Gastroesophageal sphincter (tissue), 4 donors: Measurements from ENCODE around the gene LPAR3. TPM values are rescaled to one million over a fixed set of nuclear protein-coding genes. Genes with fewer than 3 reads are reported as not detected.

Source experiments
- ATAC-seq: fragments of 150-250 bp; one replicate; pipeline ENCODE4 v1.9.1; 2016; ENCODE audit warnings: mild to moderate bottlenecking, moderate library complexity
- H3K27ac ChIP-seq, 4 donors: fragments of 200-600 bp; sonication (generic) in 3 of 4; 1 replicate in 3 of 4; 2 replicates in 1 of 4; pipeline ENCODE4 v1.5.1; 2016 to 2019
- H3K27me3 ChIP-seq: fragments of 200-600 bp; sonication (generic); one replicate; pipeline ENCODE4 v1.5.1; 2019
- H3K36me3 ChIP-seq, 2 donors: fragments of 200-600 bp; sonication (generic); one replicate each; pipeline ENCODE4 v1.5.1; 2019; ENCODE audit warnings: control low read depth in 1 of 2
- H3K4me1 ChIP-seq, 3 donors: fragments of 200-600 bp; sonication (generic); 1 replicate in 2 of 3; 2 replicates in 1 of 3; pipeline ENCODE4 v1.5.1; 2016 to 2019; ENCODE audit warnings: control low read depth in 2 of 3
- H3K4me3 ChIP-seq, 2 donors: fragments of 200-600 bp; sonication (generic); one replicate each; pipeline ENCODE4 v1.5.1; 2019; ENCODE audit warnings: mild to moderate bottlenecking in 1 of 2, moderate library complexity in 1 of 2
- H3K9me3 ChIP-seq, 3 donors: fragments of 200-600 bp; sonication (generic); one replicate each; pipeline ENCODE4 v1.5.1; 2017 to 2019; ENCODE audit warnings: control low read depth in 2 of 3
- EP300 ChIP-seq: sonication (generic); formaldehyde crosslinking; IDR thresholded peaks from one replicate; pipeline ENCODE4 v1.6.1; 2017; ENCODE audit warnings: antibody characterized with exemption, mild to moderate bottlenecking
- POLR2A ChIP-seq, 2 donors: fragments of 450-650 bp; IDR thresholded peaks; one replicate each; pipeline ENCODE4 v1.6.1; 2017; ENCODE audit warnings: antibody characterized with exemption in 2 of 2, mild to moderate bottlenecking in 2 of 2, moderate library complexity in 1 of 2
- POLR2AphosphoS5 ChIP-seq: sonication (generic); formaldehyde crosslinking; IDR thresholded peaks from one replicate; pipeline ENCODE4 v1.6.1; 2017; ENCODE audit warnings: antibody characterized with exemption
- WGBS, 2 donors: methylation state at CpG; one replicate each; pipeline ENCODE4 v1.1.5; 2018; ENCODE audit warnings: low coverage in 1 of 2; 5-methylcytosine and 5-hydroxymethylcytosine counted together
- total RNA-seq, 4 donors: library from RNA; depleted of rRNA; stranded (reverse); fragments of >200 nt; gene quantifications; one replicate each; pipeline ENCODE4 v1.1.0, GENCODE V29; 2016
- TF ChIP-seq, protein P1 (sequence below), 4 experiments: fragments of 200-600 bp in 2 of 4; fragments of 450-650 bp in 2 of 4; sonication (generic) in 1 of 4; IDR thresholded peaks; one replicate each; pipeline ENCODE4 v1.5.1; 2017 to 2019; ENCODE audit warnings: antibody characterized with exemption in 4 of 4, mild to moderate bottlenecking in 2 of 4, moderate library complexity in 2 of 4

LPAR3 gene
- total RNA-seq, 4 donors from 2014 or later = 0.13 to 3.3 (median 0.23) TPM; not detected in 1

- Histone ChIP-seq H3K9me3 (no peaks in the 10 kb centered on the region), H3K36me3 (no peaks in the 10 kb centered on the region), H3K27me3 (peaks cover 10% of the 10 kb centered on the region), H3K4me3 (no peak overlapping the region), H3K27ac (no peak overlapping the region), H3K4me1 (peaks cover 0 to 3% (median 0%) of the 10 kb centered on the region in 3 donors)
- 91 to 100% methylated on average over 2 to 4 of the region's 4 CpGs for WGBS, 2 donors
- TF ChIP-seq POLR2AphosphoS5 (no peak), POLR2A (IDR thresholded peaks at IDR 0.05) (no peak), EP300 (no peak)
- TF ChIP-seq, protein P1, sequence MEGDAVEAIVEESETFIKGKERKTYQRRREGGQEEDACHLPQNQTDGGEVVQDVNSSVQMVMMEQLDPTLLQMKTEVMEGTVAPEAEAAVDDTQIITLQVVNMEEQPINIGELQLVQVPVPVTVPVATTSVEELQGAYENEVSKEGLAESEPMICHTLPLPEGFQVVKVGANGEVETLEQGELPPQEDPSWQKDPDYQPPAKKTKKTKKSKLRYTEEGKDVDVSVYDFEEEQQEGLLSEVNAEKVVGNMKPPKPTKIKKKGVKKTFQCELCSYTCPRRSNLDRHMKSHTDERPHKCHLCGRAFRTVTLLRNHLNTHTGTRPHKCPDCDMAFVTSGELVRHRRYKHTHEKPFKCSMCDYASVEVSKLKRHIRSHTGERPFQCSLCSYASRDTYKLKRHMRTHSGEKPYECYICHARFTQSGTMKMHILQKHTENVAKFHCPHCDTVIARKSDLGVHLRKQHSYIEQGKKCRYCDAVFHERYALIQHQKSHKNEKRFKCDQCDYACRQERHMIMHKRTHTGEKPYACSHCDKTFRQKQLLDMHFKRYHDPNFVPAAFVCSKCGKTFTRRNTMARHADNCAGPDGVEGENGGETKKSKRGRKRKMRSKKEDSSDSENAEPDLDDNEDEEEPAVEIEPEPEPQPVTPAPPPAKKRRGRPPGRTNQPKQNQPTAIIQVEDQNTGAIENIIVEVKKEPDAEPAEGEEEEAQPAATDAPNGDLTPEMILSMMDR (IDR thresholded peaks at IDR 0.05) = no peak
- no peak for ATAC-seq
Observed at GRCh38 chr1:84887261-84887934, 5.6 kb downstream of the LPAR3 start.

DNA sequence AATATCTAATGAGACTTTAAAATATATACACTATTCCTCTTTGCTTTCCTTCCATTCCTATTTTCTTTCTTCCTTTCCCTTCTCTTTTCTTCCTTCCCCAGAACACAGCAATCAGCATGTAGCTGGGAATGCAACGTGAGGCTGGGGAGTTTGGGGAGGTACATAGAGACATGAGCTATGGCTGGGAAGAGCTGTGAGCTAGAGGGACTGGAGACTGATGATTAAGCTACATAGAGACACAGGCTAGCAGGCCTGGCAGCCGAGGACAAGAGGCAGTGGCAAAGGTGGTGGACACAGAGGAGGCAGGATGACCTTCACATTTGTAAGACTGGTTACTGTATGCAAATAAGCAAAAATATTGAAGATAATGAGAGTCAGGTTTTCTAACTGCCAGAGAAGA, 7.5 kb downstream of the LPAR3 start:
- 40 to 59% methylated on average over 1 to 2 of the region's 2 CpGs for WGBS, 2 donors
- H3K4me1 ChIP-seq = no peaks in the 10 kb centered on the region
- H3K36me3 ChIP-seq = no peaks in the 10 kb centered on the region
- peaks cover 4% of the 10 kb centered on the region for H3K27me3 ChIP-seq
- TF ChIP-seq, protein P1 (IDR thresholded peaks at IDR 0.05) = no peak
- TF ChIP-seq POLR2A (IDR thresholded peaks at IDR 0.05) (no peak), EP300 (no peak), POLR2AphosphoS5 (no peak)
- no peak for ATAC-seq
- no peak overlapping the region for H3K27ac ChIP-seq
- H3K9me3 ChIP-seq = peaks cover 0 to 3% (median 0%) of the 10 kb centered on the region in 3 donors
- no peak overlapping the region for H3K4me3 ChIP-seq

DNA sequence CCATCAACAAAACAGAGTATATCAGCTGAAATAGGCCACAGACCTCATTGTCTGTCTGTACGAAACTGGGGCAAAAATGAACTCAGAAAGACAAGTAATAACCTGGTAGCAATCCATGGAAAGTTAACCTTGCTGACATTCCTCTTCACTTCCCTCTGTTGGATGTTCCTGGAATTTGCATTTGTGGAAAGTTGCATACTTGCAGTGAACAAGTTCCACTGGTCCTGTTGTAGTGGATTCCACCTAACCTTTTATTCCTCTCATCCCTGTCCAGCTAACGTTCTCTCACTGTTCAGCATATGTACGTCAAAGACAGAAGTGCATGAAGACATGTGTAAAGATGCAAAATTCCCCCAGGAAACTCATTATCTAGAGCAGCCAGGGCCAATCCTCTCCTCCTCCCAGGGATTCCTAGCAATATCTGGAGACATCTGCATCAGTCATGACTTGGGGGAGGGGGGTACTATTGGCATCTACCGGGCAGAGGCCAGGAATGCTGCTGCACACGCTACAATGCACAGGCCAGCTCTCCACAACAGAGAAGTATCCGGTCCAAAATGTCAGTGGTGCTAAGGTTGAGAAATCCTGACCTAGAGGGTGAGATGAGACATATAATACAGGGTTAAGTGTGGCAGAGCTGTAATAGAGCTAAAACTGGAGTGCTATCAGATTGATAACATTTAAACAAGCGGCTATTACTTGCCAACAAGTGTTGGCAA, 8.2 kb downstream of the LPAR3 start:
- no peak for ATAC-seq
- TF ChIP-seq EP300 = no peak
- no peak for TF ChIP-seq POLR2AphosphoS5
- no peaks in the 10 kb centered on the region for H3K36me3 ChIP-seq
- H3K9me3 ChIP-seq = peaks cover 0 to 3% (median 0%) of the 10 kb centered on the region in 3 donors
- no peak overlapping the region for H3K27ac ChIP-seq
- no peaks in the 10 kb centered on the region for H3K4me1 ChIP-seq
- peaks cover 4% of the 10 kb centered on the region for H3K27me3 ChIP-seq
- WGBS, 2 donors = 48 to 54% methylated on average over 3 to 5 of the region's 7 CpGs
- no peak overlapping the region for H3K4me3 ChIP-seq

DNA sequence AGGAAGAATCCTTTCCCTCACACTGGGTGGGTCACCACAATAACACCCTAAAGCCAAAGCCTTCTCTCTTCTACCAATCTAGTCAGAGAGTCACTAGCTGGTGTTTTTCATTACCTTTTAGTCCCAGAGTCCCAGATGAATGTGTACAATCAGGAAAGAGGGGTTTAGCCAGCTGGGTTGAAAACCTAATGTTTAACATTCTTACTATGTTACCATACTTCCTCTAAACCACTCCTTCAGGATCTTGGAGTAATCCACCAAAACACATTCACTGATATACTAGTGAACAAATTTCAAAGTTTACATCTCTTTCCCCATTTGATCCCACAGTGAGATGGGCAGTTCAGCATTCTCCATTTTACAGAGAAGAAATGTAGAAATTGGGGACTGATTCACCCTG, 9.7 kb downstream of the LPAR3 start:
- H3K4me3 ChIP-seq = no peak overlapping the region
- H3K9me3 ChIP-seq = peaks cover 0 to 3% (median 0%) of the 10 kb centered on the region in 3 donors
- H3K27me3 ChIP-seq = peaks cover 4% of the 10 kb centered on the region
- H3K27ac ChIP-seq = no peak overlapping the region
- no peaks in the 10 kb centered on the region for H3K36me3 ChIP-seq
- ATAC-seq = no peak
- no peaks in the 10 kb centered on the region for H3K4me1 ChIP-seq
- TF ChIP-seq, protein P1 (IDR thresholded peaks at IDR 0.05) = no peak
- TF ChIP-seq POLR2AphosphoS5 (no peak), EP300 (no peak)

- Histone ChIP-seq H3K4me3 (no peak overlapping the region), H3K27ac (no peak overlapping the region), H3K9me3 (peaks cover 0 to 3% (median 0%) of the 10 kb centered on the region in 3 donors), H3K4me1 (no peaks in the 10 kb centered on the region), H3K27me3 (peaks cover 10% of the 10 kb centered on the region), H3K36me3 (no peaks in the 10 kb centered on the region)
- TF ChIP-seq, protein P1 (IDR thresholded peaks at IDR 0.05) = no peak
- TF ChIP-seq POLR2AphosphoS5 = no peak
- TF ChIP-seq POLR2A (IDR thresholded peaks at IDR 0.05) = no peak
- no peak for TF ChIP-seq EP300
- 71 to 91% methylated on average over 4 of the region's 4 CpGs for WGBS, 2 donors
- ATAC-seq = no peak
Observed at GRCh38 chr1:84877592-84877991, 15.4 kb downstream of the LPAR3 start.
